NCI-H2171 treated with DMSO at 0.1 percent for 48 hours (cell line): Measurements from ENCODE around the gene SLC25A25.
"Not testable (repeated sequence)": the region's sequence is repeated elsewhere in the genome, so short reads cannot be mapped to it uniquely, and the experiment has no call there.

Experiments
- DNase-seq: peaks from one replicate; lab custom pipeline; 2025; lab: John Stamatoyannopoulos, UW

SLC25A25 gene

GRCh38 chr9:128109050-128109709 is 41.1 kb downstream of the SLC25A25 start:
- no peak for DNase-seq

GRCh38 chr9:128111726-128112125 is 43.7 kb downstream of the SLC25A25 start:
- DNase-seq, result not testable (repeated sequence)

- DNase-seq, result no peak
Measured at GRCh38 chr9:128113526-128114325, 45.7 kb downstream of the SLC25A25 start.

GRCh38 chr9:128114326-128115186 is 46.5 kb downstream of the SLC25A25 start:
- DNase-seq, result no peak

GRCh38 chr9:128115187-128116103 is 47.4 kb downstream of the SLC25A25 start:
- no peak for DNase-seq

GRCh38 chr9:128116104-128117083 is 48.4 kb downstream of the SLC25A25 start:
- DNase-seq, result no peak

- DNase-seq, result peak; percentile 93
Measured at GRCh38 chr9:128117613-128118471, 49.8 kb downstream of the SLC25A25 start.

- no peak for DNase-seq
Measured at GRCh38 chr9:128118472-128118857, 50.4 kb downstream of the SLC25A25 start.

GRCh38 chr9:128118971-128119665 is 51.1 kb downstream of the SLC25A25 start:
- peak; percentile 83 for DNase-seq

- no peak for DNase-seq
Measured at GRCh38 chr9:128120061-128120740, 52.2 kb downstream of the SLC25A25 start.

- no peak for DNase-seq
Measured at GRCh38 chr9:128120741-128121465, 52.9 kb downstream of the SLC25A25 start.

- DNase-seq, result no peak
Measured at GRCh38 chr9:128121466-128121810, 53.4 kb downstream of the SLC25A25 start.

GRCh38 chr9:128121924-128122808 is 54.1 kb downstream of the SLC25A25 start:
- no peak for DNase-seq

GRCh38 chr9:128122809-128123175 is 54.8 kb downstream of the SLC25A25 start:
- no peak for DNase-seq

GRCh38 chr9:128123451-128124080 is 55.5 kb downstream of the SLC25A25 start:
- DNase-seq, result no peak

GRCh38 chr9:128124451-128124850 is 56.4 kb downstream of the SLC25A25 start:
- DNase-seq, result no peak
